Caco-2 (cell line): ENCODE measurements around the gene PNKD. TPM values are rescaled to one million over a fixed set of nuclear protein-coding genes. Genes with fewer than 3 reads are reported as not detected.

Experiments used
- BruUV-seq: library from RNA; stranded (reverse); fragments of 400-500 nt; replicated peaks from 2 replicates; lab custom pipeline; 2021; lab: Mats Ljungman, UMichigan
- CTCF ChIA-PET: fragments of 300-600 bp; sonication (Branson Sonifier 250); formaldehyde crosslinking; loops from one replicate; lab custom pipeline; 2022; ENCODE audit warnings: antibody characterized with exemption; lab: Charles Lee
- POLR2A ChIA-PET: fragments of 300-600 bp; sonication (Branson Sonifier 250); formaldehyde crosslinking; loops from one replicate; lab custom pipeline; 2022; ENCODE audit warnings: antibody characterized with exemption; lab: Charles Lee
- DNase-seq, 2 experiments: peaks; one replicate each; pipeline versions ENCODE4 v3.0.0 to v3.0.0-alpha.2; 2020 to 2022
- H3K27me3 ChIP-seq: replicated peaks from 2 replicates; pipeline ENCODE4 v1.6.0; 2011; ENCODE audit warnings: low read length; ENCODE audit not compliant: control insufficient read depth, insufficient read depth
- H3K36me3 ChIP-seq: 2 replicates; pipeline ENCODE4 v1.5.1; 2011; ENCODE audit warnings: low read length; ENCODE audit not compliant: control insufficient read depth, insufficient read depth
- H3K4me1 ChIP-seq: fragments of 250-450 bp; sonication (Bioruptor Pico); 2 replicates; pipeline ENCODE4 v1.5.1; 2020; ENCODE audit warnings: mild to moderate bottlenecking
- H3K4me3 ChIP-seq: 2 replicates; pipeline ENCODE4 v1.5.1; 2011; ENCODE audit warnings: low read depth, mild to moderate bottlenecking, control low read depth, low read length
- H3K9me3 ChIP-seq: fragments of 250-450 bp; sonication (Bioruptor Pico); 2 replicates; pipeline ENCODE4 v1.5.1; 2020; ENCODE audit warnings: mild to moderate bottlenecking, moderate library complexity
- H3K27ac Mint-ChIP-seq: one replicate; pipeline ENCODE4 v1.8.0; 2022; ENCODE audit warnings: mixed read lengths; ENCODE audit not compliant: unreplicated experiment
- H3K27me3 Mint-ChIP-seq: one replicate; pipeline ENCODE4 v1.8.0; 2022; ENCODE audit warnings: mixed read lengths; ENCODE audit not compliant: insufficient read depth, unreplicated experiment
- H3K36me3 Mint-ChIP-seq: one replicate; pipeline ENCODE4 v1.8.0; 2022; ENCODE audit warnings: mild to moderate bottlenecking, mixed read lengths; ENCODE audit not compliant: insufficient read depth, unreplicated experiment
- H3K4me1 Mint-ChIP-seq: one replicate; pipeline ENCODE4 v1.8.0; 2022; ENCODE audit warnings: low read depth, mixed read lengths; ENCODE audit not compliant: unreplicated experiment
- H3K4me3 Mint-ChIP-seq: one replicate; pipeline ENCODE4 v1.8.0; 2022; ENCODE audit warnings: mild to moderate bottlenecking, moderate library complexity, mixed read lengths; ENCODE audit not compliant: unreplicated experiment
- H3K9me3 Mint-ChIP-seq: one replicate; pipeline ENCODE4 v1.8.0; 2022; ENCODE audit warnings: mixed read lengths; ENCODE audit not compliant: unreplicated experiment
- intact Hi-C: fragments of 100-400 bp; cut with micrococcal nuclease; formaldehyde crosslinking; loops from one replicate; pipeline ENCODE4 v1.10.0; 2022; ENCODE audit not compliant: unreplicated experiment
- total RNA-seq: library from RNA; stranded (reverse); gene quantifications from 2 replicates; pipeline ENCODE4 v1.2.3, GENCODE V29; 2022
- TF ChIP-seq, protein P1 (sequence below), 2 experiments: fragments of 200-600 bp in 1 of 2; IDR thresholded peaks; 1 replicate in 1 of 2; 2 replicates in 1 of 2; pipeline versions ENCODE4 v1.5.1 to v1.8.0; 2011 to 2022; ENCODE audit warnings: antibody characterized with exemption in 1 of 2, control low read depth in 1 of 2, inconsistent platforms in 1 of 2, low read depth in 1 of 2, low read length in 1 of 2, mild to moderate bottlenecking in 1 of 2, moderate library complexity in 1 of 2; ENCODE audit not compliant: insufficient read depth in 1 of 2, severe bottlenecking in 1 of 2, unreplicated experiment in 1 of 2

Gene PNKD
- total RNA-seq, 1 experiment from 2014 or later = 39.2 TPM

DNA sequence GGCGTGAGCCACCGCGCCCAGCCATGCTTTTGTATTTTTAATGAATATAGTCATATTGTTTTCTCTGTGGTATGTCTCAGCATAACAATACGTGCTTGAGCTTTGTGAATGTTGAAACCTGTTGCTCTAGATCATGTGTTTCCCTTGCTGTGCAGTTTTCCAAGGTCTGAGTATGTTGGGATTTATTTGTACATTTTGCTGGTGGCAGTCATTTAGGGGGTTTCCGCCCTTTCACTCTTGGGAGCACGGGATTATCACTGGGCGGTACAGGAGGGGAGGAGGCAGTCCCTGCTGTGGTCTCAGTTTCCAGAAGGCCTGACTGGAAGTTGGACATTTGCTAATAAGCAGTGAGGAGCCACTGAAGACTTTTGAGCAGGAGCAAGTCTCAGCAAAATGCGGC is 61.4 kb downstream of the PNKD start:
- DNase-seq = no peak
- Histone ChIP-seq H3K27me3 (no peaks in the 10 kb centered on the region), H3K36me3 (peaks cover 2% of the 10 kb centered on the region; the same call in 1 of the 2 replicates), H3K4me1 (peaks cover 6% of the 10 kb centered on the region), H3K4me3 (no peak overlapping the region), H3K9me3 (no peaks in the 10 kb centered on the region)
- Mint-ChIP-seq H3K4me1 (peaks cover 6% of the 10 kb centered on the region), H3K36me3 (no peaks in the 10 kb centered on the region), H3K9me3 (no peaks in the 10 kb centered on the region), H3K27ac (peak overlapping the region; percentile 65), H3K27me3 (no peaks in the 10 kb centered on the region), H3K4me3 (no peak overlapping the region)
- intact Hi-C loops = no loop called here
- POLR2A ChIA-PET = no interaction called here
- TF ChIP-seq, protein P1, sequence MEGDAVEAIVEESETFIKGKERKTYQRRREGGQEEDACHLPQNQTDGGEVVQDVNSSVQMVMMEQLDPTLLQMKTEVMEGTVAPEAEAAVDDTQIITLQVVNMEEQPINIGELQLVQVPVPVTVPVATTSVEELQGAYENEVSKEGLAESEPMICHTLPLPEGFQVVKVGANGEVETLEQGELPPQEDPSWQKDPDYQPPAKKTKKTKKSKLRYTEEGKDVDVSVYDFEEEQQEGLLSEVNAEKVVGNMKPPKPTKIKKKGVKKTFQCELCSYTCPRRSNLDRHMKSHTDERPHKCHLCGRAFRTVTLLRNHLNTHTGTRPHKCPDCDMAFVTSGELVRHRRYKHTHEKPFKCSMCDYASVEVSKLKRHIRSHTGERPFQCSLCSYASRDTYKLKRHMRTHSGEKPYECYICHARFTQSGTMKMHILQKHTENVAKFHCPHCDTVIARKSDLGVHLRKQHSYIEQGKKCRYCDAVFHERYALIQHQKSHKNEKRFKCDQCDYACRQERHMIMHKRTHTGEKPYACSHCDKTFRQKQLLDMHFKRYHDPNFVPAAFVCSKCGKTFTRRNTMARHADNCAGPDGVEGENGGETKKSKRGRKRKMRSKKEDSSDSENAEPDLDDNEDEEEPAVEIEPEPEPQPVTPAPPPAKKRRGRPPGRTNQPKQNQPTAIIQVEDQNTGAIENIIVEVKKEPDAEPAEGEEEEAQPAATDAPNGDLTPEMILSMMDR (IDR thresholded peaks at IDR 0.05; ENCODE audit: insufficient read depth in 1 of 2, low read depth in 1 of 2, low read length in 1 of 2, severe bottlenecking in 1 of 2, unreplicated experiment in 1 of 2) = no peak
- CTCF ChIA-PET = no interaction called here
- BruUV-seq = no TSS peak

DNA sequence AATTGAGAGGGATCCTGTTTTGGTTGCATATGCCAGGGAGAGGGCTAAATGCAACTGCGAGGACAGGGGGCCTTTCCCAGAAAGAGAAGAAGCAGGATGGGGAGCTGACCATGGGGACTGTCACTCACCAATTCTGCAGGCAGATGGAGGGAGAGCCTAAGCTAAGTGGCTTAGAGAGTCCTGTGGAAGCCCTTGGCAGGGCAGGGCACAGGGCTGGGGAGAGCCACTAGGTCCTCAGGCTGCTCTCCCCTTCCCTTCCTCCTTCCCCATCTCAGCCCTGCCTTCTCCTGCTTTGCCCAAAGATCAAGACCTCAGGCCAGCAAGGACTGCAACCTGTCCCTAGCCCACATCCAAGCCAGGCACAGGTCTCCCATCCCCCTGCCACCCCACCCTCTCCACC is 62.0 kb downstream of the PNKD start:
- H3K36me3 ChIP-seq = peaks cover 2% of the 10 kb centered on the region; the same call in 1 of the 2 replicates
- H3K4me3 ChIP-seq = no peak overlapping the region
- DNase-seq = no peak
- CTCF ChIA-PET = no interaction called here
- H3K4me1 Mint-ChIP-seq = peaks cover 6% of the 10 kb centered on the region
- BruUV-seq = no TSS peak
- no peaks in the 10 kb centered on the region for H3K9me3 ChIP-seq
- peak overlapping the region; percentile 65 for H3K27ac Mint-ChIP-seq
- POLR2A ChIA-PET = interaction anchor here (0.6 kb wide), 1 partner anchor 1237 kb away, joined by 3 read pairs; no protein-coding TSS in a partner anchor
- no peaks in the 10 kb centered on the region for H3K36me3 Mint-ChIP-seq
- no peak overlapping the region for H3K4me3 Mint-ChIP-seq
- peaks cover 6% of the 10 kb centered on the region for H3K4me1 ChIP-seq
- TF ChIP-seq, protein P1 (IDR thresholded peaks at IDR 0.05; ENCODE audit: insufficient read depth in 1 of 2, low read depth in 1 of 2, low read length in 1 of 2, severe bottlenecking in 1 of 2, unreplicated experiment in 1 of 2) = no peak
- no peaks in the 10 kb centered on the region for H3K9me3 Mint-ChIP-seq
- H3K27me3 Mint-ChIP-seq = no peaks in the 10 kb centered on the region
- intact Hi-C loops = no loop called here
- H3K27me3 ChIP-seq = no peaks in the 10 kb centered on the region

DNA sequence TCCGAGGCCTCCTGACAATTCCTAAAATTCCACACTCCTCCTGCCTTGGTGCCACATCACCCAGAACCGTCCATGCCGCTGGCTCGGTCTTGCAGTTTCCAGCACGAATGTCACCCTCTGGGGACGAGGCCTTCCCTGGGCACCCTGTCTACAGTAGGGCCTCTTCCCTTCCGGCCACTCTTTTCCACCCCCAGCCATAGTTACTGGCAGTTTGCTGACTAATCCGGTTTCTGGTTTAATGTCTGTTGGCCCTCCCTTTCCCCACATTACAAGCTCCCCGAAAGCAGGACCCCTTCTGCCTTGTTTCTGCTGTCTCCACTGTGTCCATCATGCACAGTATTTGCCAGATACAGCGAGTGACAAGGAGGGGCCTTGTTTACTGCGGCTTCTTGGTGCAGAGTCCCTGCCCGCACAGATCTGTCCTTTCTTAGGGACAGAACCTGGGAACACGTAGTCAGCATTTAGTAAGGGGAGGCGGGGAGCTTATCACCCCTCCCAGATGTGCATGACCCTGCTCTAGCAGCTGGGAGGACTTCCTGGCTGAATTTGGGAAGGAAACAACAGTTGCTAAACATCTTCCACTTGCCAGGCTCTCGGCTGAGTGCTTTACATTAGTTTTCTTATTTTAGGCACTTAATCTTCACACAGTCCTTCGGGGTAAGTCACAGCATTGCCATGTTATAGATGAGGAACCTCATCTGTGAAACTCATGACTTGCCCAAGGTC is 62.8 kb downstream of the PNKD start:
- Mint-ChIP-seq H3K4me3 (no peak overlapping the region), H3K27ac (no peak overlapping the region), H3K9me3 (no peaks in the 10 kb centered on the region), H3K36me3 (no peaks in the 10 kb centered on the region), H3K27me3 (no peaks in the 10 kb centered on the region), H3K4me1 (peaks cover 12% of the 10 kb centered on the region)
- Histone ChIP-seq H3K36me3 (no peaks in the 10 kb centered on the region; the same call in 1 of the 2 replicates), H3K4me1 (peaks cover 6% of the 10 kb centered on the region), H3K9me3 (no peaks in the 10 kb centered on the region), H3K27me3 (no peaks in the 10 kb centered on the region), H3K4me3 (no peak overlapping the region)
- no peak for DNase-seq
- BruUV-seq = no TSS peak
- CTCF ChIA-PET = no interaction called here
- TF ChIP-seq, protein P1 (IDR thresholded peaks at IDR 0.05; ENCODE audit: insufficient read depth in 1 of 2, low read depth in 1 of 2, low read length in 1 of 2, severe bottlenecking in 1 of 2, unreplicated experiment in 1 of 2) = no peak
- intact Hi-C loops = no loop called here
- POLR2A ChIA-PET = interaction anchor here (0.6 kb wide), 1 partner anchor 1238 kb away, joined by 3 read pairs; no protein-coding TSS in a partner anchor
